Caco-2 (cell line): Measurements from ENCODE around the gene OR6C3. TPM values are rescaled to one million over a fixed set of nuclear protein-coding genes. Genes with fewer than 3 reads are reported as not detected.

Source experiments
- Bru-seq: library from RNA; stranded (reverse); fragments of 400-500 nt; gene quantifications from one replicate; lab custom pipeline; 2021; lab: Mats Ljungman, UMichigan
- BruChase-seq, 2 experiments: library from RNA; stranded (reverse); fragments of 400-500 nt; gene quantifications; one replicate each; lab custom pipeline; 2021; lab: Mats Ljungman, UMichigan
- BruUV-seq: library from RNA; stranded (reverse); fragments of 400-500 nt; replicated peaks from 2 replicates; lab custom pipeline; 2021; lab: Mats Ljungman, UMichigan
- CTCF ChIA-PET: fragments of 300-600 bp; sonication (Branson Sonifier 250); formaldehyde crosslinking; loops from one replicate; lab custom pipeline; 2022; ENCODE audit warnings: antibody characterized with exemption; lab: Charles Lee
- POLR2A ChIA-PET: fragments of 300-600 bp; sonication (Branson Sonifier 250); formaldehyde crosslinking; loops from one replicate; lab custom pipeline; 2022; ENCODE audit warnings: antibody characterized with exemption; lab: Charles Lee
- DNase-seq, 2 experiments: peaks; one replicate each; pipeline versions ENCODE4 v3.0.0 to v3.0.0-alpha.2; 2020 to 2022
- H3K27me3 ChIP-seq: replicated peaks from 2 replicates; pipeline ENCODE4 v1.6.0; 2011; ENCODE audit warnings: low read length; ENCODE audit not compliant: control insufficient read depth, insufficient read depth
- H3K36me3 ChIP-seq: 2 replicates; pipeline ENCODE4 v1.5.1; 2011; ENCODE audit warnings: low read length; ENCODE audit not compliant: control insufficient read depth, insufficient read depth
- H3K4me1 ChIP-seq: fragments of 250-450 bp; sonication (Bioruptor Pico); 2 replicates; pipeline ENCODE4 v1.5.1; 2020; ENCODE audit warnings: mild to moderate bottlenecking
- H3K4me3 ChIP-seq: 2 replicates; pipeline ENCODE4 v1.5.1; 2011; ENCODE audit warnings: low read depth, mild to moderate bottlenecking, control low read depth, low read length
- H3K9me3 ChIP-seq: fragments of 250-450 bp; sonication (Bioruptor Pico); 2 replicates; pipeline ENCODE4 v1.5.1; 2020; ENCODE audit warnings: mild to moderate bottlenecking, moderate library complexity
- H3K27ac Mint-ChIP-seq: one replicate; pipeline ENCODE4 v1.8.0; 2022; ENCODE audit warnings: mixed read lengths; ENCODE audit not compliant: unreplicated experiment
- H3K27me3 Mint-ChIP-seq: one replicate; pipeline ENCODE4 v1.8.0; 2022; ENCODE audit warnings: mixed read lengths; ENCODE audit not compliant: insufficient read depth, unreplicated experiment
- H3K36me3 Mint-ChIP-seq: one replicate; pipeline ENCODE4 v1.8.0; 2022; ENCODE audit warnings: mild to moderate bottlenecking, mixed read lengths; ENCODE audit not compliant: insufficient read depth, unreplicated experiment
- H3K4me1 Mint-ChIP-seq: one replicate; pipeline ENCODE4 v1.8.0; 2022; ENCODE audit warnings: low read depth, mixed read lengths; ENCODE audit not compliant: unreplicated experiment
- H3K4me3 Mint-ChIP-seq: one replicate; pipeline ENCODE4 v1.8.0; 2022; ENCODE audit warnings: mild to moderate bottlenecking, moderate library complexity, mixed read lengths; ENCODE audit not compliant: unreplicated experiment
- H3K9me3 Mint-ChIP-seq: one replicate; pipeline ENCODE4 v1.8.0; 2022; ENCODE audit warnings: mixed read lengths; ENCODE audit not compliant: unreplicated experiment
- intact Hi-C: fragments of 100-400 bp; cut with micrococcal nuclease; formaldehyde crosslinking; loops from one replicate; pipeline ENCODE4 v1.10.0; 2022; ENCODE audit not compliant: unreplicated experiment
- long read RNA-seq: library from polyadenylated mRNA; stranded (forward); transcript quantifications from one replicate; pipeline ENCODE4 v2.0.0, GENCODE V29; 2022
- total RNA-seq: library from RNA; stranded (reverse); gene quantifications from 2 replicates; pipeline ENCODE4 v1.2.3, GENCODE V29; 2022
- TF ChIP-seq, protein P1 (sequence below), 2 experiments: fragments of 200-600 bp in 1 of 2; IDR thresholded peaks; 1 replicate in 1 of 2; 2 replicates in 1 of 2; pipeline versions ENCODE4 v1.5.1 to v1.8.0; 2011 to 2022; ENCODE audit warnings: antibody characterized with exemption in 1 of 2, control low read depth in 1 of 2, inconsistent platforms in 1 of 2, low read depth in 1 of 2, low read length in 1 of 2, mild to moderate bottlenecking in 1 of 2, moderate library complexity in 1 of 2; ENCODE audit not compliant: insufficient read depth in 1 of 2, severe bottlenecking in 1 of 2, unreplicated experiment in 1 of 2

OR6C3 gene
- total RNA-seq (not detected in 2 replicates), Bru-seq, nascent RNA (not detected), BruChase-seq, experiment 1, labeled RNA remaining after a 2-hour chase (not detected), BruChase-seq, experiment 2, labeled RNA remaining after a 6-hour chase (not detected)
- long read RNA-seq, result 0 reads

DNA sequence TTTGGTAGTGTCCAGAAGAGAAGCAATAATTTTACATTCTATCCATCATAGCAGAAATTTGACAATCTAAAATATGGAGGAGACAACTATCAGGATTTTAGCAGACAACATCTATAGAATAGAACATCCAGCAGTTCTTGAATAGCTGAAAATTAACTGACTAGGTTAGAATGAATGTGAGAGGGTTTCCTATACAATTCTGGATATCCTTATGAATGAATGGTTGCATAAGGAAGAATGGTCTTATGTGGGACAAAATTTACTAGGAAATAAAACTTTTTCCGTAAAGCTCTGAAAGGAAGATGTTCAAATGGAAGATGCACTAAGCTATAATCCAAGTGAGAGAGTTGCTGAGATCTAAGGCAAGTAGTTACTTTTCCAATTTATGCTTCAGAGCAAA is at the start of gene OR6C3:
Gene OR6C3, plus strand, starts transcription at position 301 of the 400 bp plus-strand sequence. CDS start 955 bp downstream, outside the sequence.
- Mint-ChIP-seq H3K4me3 (no peak within 1 kb of the TSS), H3K9me3 (no peaks in the 10 kb centered on the region), H3K36me3 (no peaks in the 10 kb centered on the region), H3K27me3 (no peaks in the 10 kb centered on the region), H3K4me1 (no peaks in the 10 kb centered on the region), H3K27ac (no peak within 1 kb of the TSS)
- H3K9me3 ChIP-seq, result 0 out of 2 replicates have a peak, but pooled peaks cover 9% of the 10 kb centered on the region
- TF ChIP-seq, protein P1, sequence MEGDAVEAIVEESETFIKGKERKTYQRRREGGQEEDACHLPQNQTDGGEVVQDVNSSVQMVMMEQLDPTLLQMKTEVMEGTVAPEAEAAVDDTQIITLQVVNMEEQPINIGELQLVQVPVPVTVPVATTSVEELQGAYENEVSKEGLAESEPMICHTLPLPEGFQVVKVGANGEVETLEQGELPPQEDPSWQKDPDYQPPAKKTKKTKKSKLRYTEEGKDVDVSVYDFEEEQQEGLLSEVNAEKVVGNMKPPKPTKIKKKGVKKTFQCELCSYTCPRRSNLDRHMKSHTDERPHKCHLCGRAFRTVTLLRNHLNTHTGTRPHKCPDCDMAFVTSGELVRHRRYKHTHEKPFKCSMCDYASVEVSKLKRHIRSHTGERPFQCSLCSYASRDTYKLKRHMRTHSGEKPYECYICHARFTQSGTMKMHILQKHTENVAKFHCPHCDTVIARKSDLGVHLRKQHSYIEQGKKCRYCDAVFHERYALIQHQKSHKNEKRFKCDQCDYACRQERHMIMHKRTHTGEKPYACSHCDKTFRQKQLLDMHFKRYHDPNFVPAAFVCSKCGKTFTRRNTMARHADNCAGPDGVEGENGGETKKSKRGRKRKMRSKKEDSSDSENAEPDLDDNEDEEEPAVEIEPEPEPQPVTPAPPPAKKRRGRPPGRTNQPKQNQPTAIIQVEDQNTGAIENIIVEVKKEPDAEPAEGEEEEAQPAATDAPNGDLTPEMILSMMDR (IDR thresholded peaks at IDR 0.05; ENCODE audit: insufficient read depth in 1 of 2, low read depth in 1 of 2, low read length in 1 of 2, severe bottlenecking in 1 of 2, unreplicated experiment in 1 of 2), result no peak
- DNase-seq, result no peak
- H3K4me1 ChIP-seq, result peaks cover 16% of the 10 kb centered on the region
- intact Hi-C loops, result no loop called here
- ChIA-PET CTCF (no interaction called here), POLR2A (no interaction called here)
- no peak within 1 kb of the TSS for H3K4me3 ChIP-seq
- BruUV-seq, result no TSS peak
- H3K27me3 ChIP-seq, result no peaks in the 10 kb centered on the region
- H3K36me3 ChIP-seq, result no peaks in the 10 kb centered on the region

DNA sequence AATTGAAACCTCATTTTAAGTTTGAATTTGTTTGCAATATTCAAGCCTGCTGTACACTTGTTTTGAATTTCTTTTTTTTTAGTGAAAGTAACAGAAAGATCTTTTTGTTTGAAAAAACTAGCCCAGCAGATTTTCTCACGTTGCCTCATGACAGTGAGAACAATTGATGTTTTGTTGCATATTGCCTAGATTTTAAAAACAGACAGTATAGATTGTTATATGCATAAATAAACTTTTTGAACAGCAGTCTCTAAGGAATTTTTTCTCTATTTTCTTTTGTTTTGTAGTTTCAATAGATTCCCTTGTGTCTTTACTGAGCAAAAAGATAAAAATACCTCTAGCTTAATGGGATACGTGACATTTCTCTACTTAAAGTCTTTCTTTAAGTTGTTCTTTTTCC is 49.6 kb upstream of the OR6C3 start:
- Histone ChIP-seq H3K4me3 (no peak overlapping the region), H3K9me3 (no peaks in the 10 kb centered on the region), H3K36me3 (no peaks in the 10 kb centered on the region), H3K27me3 (no peaks in the 10 kb centered on the region), H3K4me1 (no peaks in the 10 kb centered on the region)
- H3K27ac Mint-ChIP-seq, result no peak overlapping the region
- no TSS peak for BruUV-seq
- peaks cover 16% of the 10 kb centered on the region for H3K9me3 Mint-ChIP-seq
- POLR2A ChIA-PET, result no interaction called here
- TF ChIP-seq, protein P1 (IDR thresholded peaks at IDR 0.05; ENCODE audit: insufficient read depth in 1 of 2, low read depth in 1 of 2, low read length in 1 of 2, severe bottlenecking in 1 of 2, unreplicated experiment in 1 of 2), result no peak
- H3K4me1 Mint-ChIP-seq, result no peaks in the 10 kb centered on the region
- CTCF ChIA-PET, result no interaction called here
- no peak overlapping the region for H3K4me3 Mint-ChIP-seq
- H3K27me3 Mint-ChIP-seq, result peaks cover 5% of the 10 kb centered on the region
- intact Hi-C loops, result no loop called here
- no peaks in the 10 kb centered on the region for H3K36me3 Mint-ChIP-seq
- DNase-seq, result no peak

DNA sequence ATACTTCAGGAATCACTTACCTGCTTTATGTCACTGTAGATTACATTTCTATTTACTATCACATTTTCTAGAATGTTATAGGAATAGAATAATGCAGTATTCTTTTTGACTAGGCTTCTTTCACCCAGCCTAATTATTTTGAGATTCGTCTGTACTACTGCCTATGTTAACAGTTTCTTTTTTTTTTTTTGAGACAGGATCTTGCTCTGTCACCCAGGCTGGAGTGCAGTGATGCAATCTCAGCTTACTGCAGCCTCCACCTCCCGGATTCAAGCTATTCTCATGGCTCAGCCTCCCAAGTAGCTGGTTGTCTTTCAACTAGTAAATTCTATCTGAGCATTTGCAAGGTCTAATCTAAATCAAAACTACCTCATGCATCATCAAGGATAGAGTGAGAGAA is 40.5 kb upstream of the OR6C3 start:
- Mint-ChIP-seq H3K9me3 (no peaks in the 10 kb centered on the region), H3K4me3 (no peak overlapping the region), H3K36me3 (no peaks in the 10 kb centered on the region), H3K27me3 (peaks cover 2% of the 10 kb centered on the region), H3K27ac (no peak overlapping the region), H3K4me1 (no peaks in the 10 kb centered on the region)
- POLR2A ChIA-PET, result no interaction called here
- no TSS peak for BruUV-seq
- TF ChIP-seq, protein P1 (IDR thresholded peaks at IDR 0.05; ENCODE audit: insufficient read depth in 1 of 2, low read depth in 1 of 2, low read length in 1 of 2, severe bottlenecking in 1 of 2, unreplicated experiment in 1 of 2), result no peak
- Histone ChIP-seq H3K4me1 (no peaks in the 10 kb centered on the region), H3K27me3 (no peaks in the 10 kb centered on the region), H3K36me3 (no peaks in the 10 kb centered on the region), H3K4me3 (no peak overlapping the region), H3K9me3 (no peaks in the 10 kb centered on the region)
- intact Hi-C loops, result no loop called here
- no peak for DNase-seq
- CTCF ChIA-PET, result no interaction called here
